Liver (tissue), 3 donors: ENCODE data around the gene ZNF552.
"Not testable (repeated sequence)": the region's sequence is repeated elsewhere in the genome, so short reads cannot be mapped to it uniquely, and the experiment has no call there.

Experiments used
- GABPA ChIP-seq, 2 donors: IDR thresholded peaks in 1 of 2; conservative IDR thresholded peaks in 1 of 2; 2 replicates each; pipeline ENCODE4 v1.6.1; 2016; ENCODE audit warnings: antibody characterized with exemption in 2 of 2, mild to moderate bottlenecking in 1 of 2, moderate library complexity in 1 of 2
- HNF4G ChIP-seq: IDR thresholded peaks from 2 replicates; pipeline ENCODE4 v1.6.1; 2016; ENCODE audit warnings: antibody characterized with exemption
- MAX ChIP-seq: IDR thresholded peaks from 2 replicates; pipeline ENCODE4 v1.6.1; 2016; ENCODE audit warnings: antibody characterized with exemption
- RAD21 ChIP-seq, 2 donors: IDR thresholded peaks; 2 replicates each; pipeline ENCODE4 v1.6.1; 2016; ENCODE audit warnings: antibody characterized with exemption in 2 of 2, mild to moderate bottlenecking in 2 of 2
- RXRA ChIP-seq, 2 donors: IDR thresholded peaks; 2 replicates each; pipeline ENCODE4 v1.6.1; 2017 to 2018; ENCODE audit warnings: antibody characterized with exemption in 2 of 2, mild to moderate bottlenecking in 1 of 2
- SP1 ChIP-seq: IDR thresholded peaks from 2 replicates; pipeline ENCODE4 v1.6.1; 2018; ENCODE audit warnings: antibody characterized with exemption, mild to moderate bottlenecking
- TAF1 ChIP-seq: conservative IDR thresholded peaks from 2 replicates; pipeline ENCODE4 v1.6.1; 2016; ENCODE audit warnings: antibody characterized with exemption, mild to moderate bottlenecking
- ZBTB33 ChIP-seq: IDR thresholded peaks from 2 replicates; pipeline ENCODE4 v1.6.1; 2016; ENCODE audit warnings: antibody characterized with exemption
- TF ChIP-seq, protein P1 (sequence below): fragments of 150-350 bp; IDR thresholded peaks from 2 replicates; pipeline ENCODE4 v1.5.1; 2017; ENCODE audit warnings: improper control_type of control experiment, low read depth, low read length; ENCODE audit not compliant: missing input control
- TF ChIP-seq, protein P2 (sequence below): IDR thresholded peaks from 2 replicates; pipeline ENCODE4 v1.6.1; 2016; ENCODE audit warnings: antibody characterized with exemption, mild to moderate bottlenecking
- donor health status: healthy.
- donor health status: healthy.

DNA sequence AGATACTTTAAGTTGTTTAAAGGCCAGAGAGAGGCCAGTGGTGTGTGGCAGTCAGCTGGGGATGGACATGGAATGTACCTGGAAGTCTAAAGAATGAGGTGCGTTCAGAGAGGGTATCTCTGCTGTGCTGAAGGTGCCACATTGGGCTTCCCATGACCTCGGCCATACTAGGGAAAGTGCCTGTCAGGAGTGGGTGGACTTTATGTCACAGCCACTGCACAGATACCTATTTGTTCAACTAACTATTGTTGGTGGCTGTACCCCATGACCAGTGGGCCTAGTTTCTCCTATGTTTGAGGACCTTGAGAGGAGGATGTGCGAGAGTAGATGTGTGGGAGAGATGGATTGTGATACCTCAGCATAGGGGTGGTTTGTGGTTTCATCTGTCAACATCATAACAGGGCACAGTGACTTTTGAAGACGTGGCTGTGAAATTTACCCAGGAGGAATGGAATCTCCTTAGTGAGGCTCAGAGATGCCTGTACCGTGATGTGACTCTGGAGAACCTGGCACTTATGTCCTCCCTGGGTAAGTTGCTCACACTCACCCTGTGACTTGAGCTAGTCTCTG lies 24.0 kb upstream of the ZNF552 start:
- not testable (repeated sequence) for TF ChIP-seq GABPA (IDR thresholded peaks at IDR 0.05 in 1 of 2, conservative IDR thresholded peaks at IDR 0.05 in 1 of 2); MAX; SP1; RXRA (IDR thresholded peaks at IDR 0.05); ZBTB33; HNF4G; RAD21 (IDR thresholded peaks at IDR 0.05); TAF1
- TF ChIP-seq, protein P1, sequence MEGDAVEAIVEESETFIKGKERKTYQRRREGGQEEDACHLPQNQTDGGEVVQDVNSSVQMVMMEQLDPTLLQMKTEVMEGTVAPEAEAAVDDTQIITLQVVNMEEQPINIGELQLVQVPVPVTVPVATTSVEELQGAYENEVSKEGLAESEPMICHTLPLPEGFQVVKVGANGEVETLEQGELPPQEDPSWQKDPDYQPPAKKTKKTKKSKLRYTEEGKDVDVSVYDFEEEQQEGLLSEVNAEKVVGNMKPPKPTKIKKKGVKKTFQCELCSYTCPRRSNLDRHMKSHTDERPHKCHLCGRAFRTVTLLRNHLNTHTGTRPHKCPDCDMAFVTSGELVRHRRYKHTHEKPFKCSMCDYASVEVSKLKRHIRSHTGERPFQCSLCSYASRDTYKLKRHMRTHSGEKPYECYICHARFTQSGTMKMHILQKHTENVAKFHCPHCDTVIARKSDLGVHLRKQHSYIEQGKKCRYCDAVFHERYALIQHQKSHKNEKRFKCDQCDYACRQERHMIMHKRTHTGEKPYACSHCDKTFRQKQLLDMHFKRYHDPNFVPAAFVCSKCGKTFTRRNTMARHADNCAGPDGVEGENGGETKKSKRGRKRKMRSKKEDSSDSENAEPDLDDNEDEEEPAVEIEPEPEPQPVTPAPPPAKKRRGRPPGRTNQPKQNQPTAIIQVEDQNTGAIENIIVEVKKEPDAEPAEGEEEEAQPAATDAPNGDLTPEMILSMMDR = not testable (repeated sequence)
- TF ChIP-seq, protein P2, sequence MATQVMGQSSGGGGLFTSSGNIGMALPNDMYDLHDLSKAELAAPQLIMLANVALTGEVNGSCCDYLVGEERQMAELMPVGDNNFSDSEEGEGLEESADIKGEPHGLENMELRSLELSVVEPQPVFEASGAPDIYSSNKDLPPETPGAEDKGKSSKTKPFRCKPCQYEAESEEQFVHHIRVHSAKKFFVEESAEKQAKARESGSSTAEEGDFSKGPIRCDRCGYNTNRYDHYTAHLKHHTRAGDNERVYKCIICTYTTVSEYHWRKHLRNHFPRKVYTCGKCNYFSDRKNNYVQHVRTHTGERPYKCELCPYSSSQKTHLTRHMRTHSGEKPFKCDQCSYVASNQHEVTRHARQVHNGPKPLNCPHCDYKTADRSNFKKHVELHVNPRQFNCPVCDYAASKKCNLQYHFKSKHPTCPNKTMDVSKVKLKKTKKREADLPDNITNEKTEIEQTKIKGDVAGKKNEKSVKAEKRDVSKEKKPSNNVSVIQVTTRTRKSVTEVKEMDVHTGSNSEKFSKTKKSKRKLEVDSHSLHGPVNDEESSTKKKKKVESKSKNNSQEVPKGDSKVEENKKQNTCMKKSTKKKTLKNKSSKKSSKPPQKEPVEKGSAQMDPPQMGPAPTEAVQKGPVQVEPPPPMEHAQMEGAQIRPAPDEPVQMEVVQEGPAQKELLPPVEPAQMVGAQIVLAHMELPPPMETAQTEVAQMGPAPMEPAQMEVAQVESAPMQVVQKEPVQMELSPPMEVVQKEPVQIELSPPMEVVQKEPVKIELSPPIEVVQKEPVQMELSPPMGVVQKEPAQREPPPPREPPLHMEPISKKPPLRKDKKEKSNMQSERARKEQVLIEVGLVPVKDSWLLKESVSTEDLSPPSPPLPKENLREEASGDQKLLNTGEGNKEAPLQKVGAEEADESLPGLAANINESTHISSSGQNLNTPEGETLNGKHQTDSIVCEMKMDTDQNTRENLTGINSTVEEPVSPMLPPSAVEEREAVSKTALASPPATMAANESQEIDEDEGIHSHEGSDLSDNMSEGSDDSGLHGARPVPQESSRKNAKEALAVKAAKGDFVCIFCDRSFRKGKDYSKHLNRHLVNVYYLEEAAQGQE = not testable (repeated sequence)
